MM.1S (cell line): ENCODE data around the gene TTF1.

ENCODE experiments used
- CTCF ChIP-seq: fragments of 300-600 bp; sonication (generic); IDR thresholded peaks from 2 replicates; pipeline ENCODE4 v1.5.1; 2016; ENCODE audit warnings: antibody characterized with exemption, low read length, mixed read lengths
- EZH2 ChIP-seq: fragments of 300-600 bp; sonication (generic); optimal IDR thresholded peaks from 2 replicates; pipeline ENCODE3; 2017; ENCODE audit warnings: low read depth, mild to moderate bottlenecking, antibody characterized with exemption, low read length, mixed read lengths

GRCh38 chr9:132369421-132369820, 37.2 kb downstream of the TTF1 start:
- TF ChIP-seq CTCF (no peak), EZH2 (no peak)
